Measurements from ENCODE around the gene DOCK9.
"Not testable (repeated sequence)": the region's sequence is repeated elsewhere in the genome, so short reads cannot be mapped to it uniquely, and the experiment has no call there.

DNA sequence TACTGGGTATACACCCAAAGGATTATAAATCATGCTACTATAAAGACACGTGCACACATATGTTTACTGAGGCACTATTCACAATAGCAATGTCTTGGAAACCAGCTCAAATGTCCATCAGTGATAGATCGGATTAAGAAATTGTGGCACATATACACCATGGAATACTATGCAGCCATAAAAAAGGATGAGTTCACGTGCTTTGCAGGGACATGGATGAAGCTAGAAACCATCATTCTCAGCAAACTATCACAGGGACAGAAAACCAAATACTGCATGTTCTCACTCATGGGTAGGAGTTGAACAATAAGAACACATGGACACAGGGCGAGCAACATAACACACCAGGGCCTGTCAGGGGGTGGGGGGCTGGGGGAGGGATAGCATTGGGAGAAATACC lies 223.4 kb downstream of the DOCK9 start:
- not testable (repeated sequence) for TF ChIP-seq YY1 (IDR thresholded peaks at IDR 0.05; ENCODE audit: low read depth); FOXM1 (IDR thresholded peaks at IDR 0.05; ENCODE audit: low read depth); TEAD4 (IDR thresholded peaks at IDR 0.05; ENCODE audit: borderline replicate concordance, insufficient read depth)
- TF ChIP-seq, protein P1, sequence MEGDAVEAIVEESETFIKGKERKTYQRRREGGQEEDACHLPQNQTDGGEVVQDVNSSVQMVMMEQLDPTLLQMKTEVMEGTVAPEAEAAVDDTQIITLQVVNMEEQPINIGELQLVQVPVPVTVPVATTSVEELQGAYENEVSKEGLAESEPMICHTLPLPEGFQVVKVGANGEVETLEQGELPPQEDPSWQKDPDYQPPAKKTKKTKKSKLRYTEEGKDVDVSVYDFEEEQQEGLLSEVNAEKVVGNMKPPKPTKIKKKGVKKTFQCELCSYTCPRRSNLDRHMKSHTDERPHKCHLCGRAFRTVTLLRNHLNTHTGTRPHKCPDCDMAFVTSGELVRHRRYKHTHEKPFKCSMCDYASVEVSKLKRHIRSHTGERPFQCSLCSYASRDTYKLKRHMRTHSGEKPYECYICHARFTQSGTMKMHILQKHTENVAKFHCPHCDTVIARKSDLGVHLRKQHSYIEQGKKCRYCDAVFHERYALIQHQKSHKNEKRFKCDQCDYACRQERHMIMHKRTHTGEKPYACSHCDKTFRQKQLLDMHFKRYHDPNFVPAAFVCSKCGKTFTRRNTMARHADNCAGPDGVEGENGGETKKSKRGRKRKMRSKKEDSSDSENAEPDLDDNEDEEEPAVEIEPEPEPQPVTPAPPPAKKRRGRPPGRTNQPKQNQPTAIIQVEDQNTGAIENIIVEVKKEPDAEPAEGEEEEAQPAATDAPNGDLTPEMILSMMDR (IDR thresholded peaks at IDR 0.05) = not testable (repeated sequence)

All from SK-N-SH (cell line).